Left kidney (tissue), 8 donors: ENCODE data around the gene NCOA1. TPM values are rescaled to one million over a fixed set of nuclear protein-coding genes. Genes with fewer than 3 reads are reported as not detected.
"Not testable (repeated sequence)": the region's sequence is repeated elsewhere in the genome, so short reads cannot be mapped to it uniquely, and the experiment has no call there.

Experiments used
- DNase-seq: peaks from one replicate; pipeline ENCODE4 v3.0.0-alpha.2; 2013
- long read RNA-seq, 8 donors: transcript quantifications; one replicate each; lab custom pipeline, GENCODE V29; 2026
- polyA plus RNA-seq: library from polyadenylated mRNA; unstranded; fragments of 120-200 nt; gene quantifications from one replicate; pipeline ENCODE4 v1.2.1, GENCODE V29; 2013; ENCODE audit not compliant: insufficient read length

Gene NCOA1
- polyA plus RNA-seq = 51.7 TPM
- long read RNA-seq, donor 1, partial matches to known transcripts = 8 of 14 reads
- long read RNA-seq, donor 1, other reads (novel, unspliced or antisense) = 6 of 14 reads
- long read RNA-seq, donor 2, partial matches to known transcripts = 6 of 12 reads
- long read RNA-seq, donor 2, other reads (novel, unspliced or antisense) = 5 of 12 reads
- long read RNA-seq, donor 3, partial matches to known transcripts = 5 of 5 reads
- long read RNA-seq, donor 3, other reads (novel, unspliced or antisense) = 0 of 5 reads
- long read RNA-seq, donor 4 = 0 reads
- long read RNA-seq, donor 5 = 0 reads
- long read RNA-seq, donor 6, partial matches to known transcripts = 0 of 6 reads
- long read RNA-seq, donor 6, other reads (novel, unspliced or antisense) = 6 of 6 reads
- long read RNA-seq, donor 7, partial matches to known transcripts = 0 of 5 reads
- long read RNA-seq, donor 7, other reads (novel, unspliced or antisense) = 5 of 5 reads
- long read RNA-seq, donor 8 = 0 reads

DNA sequence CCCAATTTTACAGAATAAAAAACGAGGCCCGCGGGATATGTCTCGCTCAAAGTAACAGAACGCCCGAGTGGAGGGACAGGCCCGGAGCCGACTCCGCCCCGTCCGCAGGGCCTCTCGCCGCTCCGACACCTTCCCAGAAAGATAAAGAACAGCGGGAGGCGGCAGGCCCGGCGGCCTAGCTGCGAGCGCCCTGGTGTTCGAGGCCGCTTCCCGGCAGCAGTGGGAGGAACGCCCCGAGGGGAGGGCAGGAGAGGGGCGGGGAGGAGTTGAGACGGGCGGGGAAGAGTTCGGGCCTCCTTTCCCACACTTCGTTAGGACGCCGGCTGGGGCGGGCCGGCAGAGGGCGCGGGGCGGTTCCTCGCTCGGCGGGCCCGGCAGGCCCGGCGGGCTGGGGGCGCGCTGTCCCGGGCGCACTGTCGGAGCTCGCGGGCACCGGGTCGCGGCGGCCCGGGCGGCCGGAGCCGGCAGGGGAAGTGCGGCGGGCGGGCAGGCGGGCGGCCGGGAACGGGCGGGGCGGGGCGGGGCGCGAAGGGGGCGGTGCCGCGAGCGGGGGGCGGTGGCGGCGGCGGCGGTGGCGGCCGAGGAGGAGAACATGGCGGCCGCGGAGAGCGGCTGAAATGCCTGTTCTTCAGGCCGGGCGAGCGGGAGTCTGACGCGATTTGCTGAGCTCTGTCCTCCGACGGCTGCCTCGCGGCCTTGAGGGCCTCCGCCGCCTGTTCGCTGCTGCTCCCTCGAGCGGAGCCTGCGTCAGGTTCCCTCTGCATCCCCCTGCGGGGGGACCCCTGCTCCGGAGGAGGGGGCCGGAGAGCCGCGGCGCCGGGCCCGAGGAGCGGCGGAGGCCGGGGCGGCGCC is at the start of gene NCOA1:
Gene NCOA1, plus strand, starts transcription at position 565 of the 852 bp plus-strand sequence. CDS start 167,424 bp downstream, outside the sequence.
- peak; percentile 84 for DNase-seq

DNA sequence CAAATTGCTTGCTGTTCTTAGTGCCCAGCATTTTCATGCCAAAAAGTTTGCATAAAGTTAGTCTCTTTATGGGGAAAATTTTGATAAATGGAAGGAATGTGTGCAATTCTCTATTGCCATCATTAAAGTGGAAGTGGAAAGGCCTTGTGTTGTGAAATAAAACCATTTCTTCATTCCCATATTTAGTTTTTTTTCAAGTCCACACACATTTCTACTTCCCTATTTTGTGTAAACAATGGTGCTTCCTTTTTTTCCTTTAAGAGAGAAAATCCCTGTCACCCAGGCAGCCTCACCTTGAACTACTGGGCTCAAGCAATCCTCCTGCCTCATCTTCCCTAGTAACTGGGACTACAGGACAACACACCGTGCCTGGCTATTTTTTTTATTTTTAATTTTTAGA is 42.3 kb upstream of the NCOA1 start:
- no peak for DNase-seq

DNA sequence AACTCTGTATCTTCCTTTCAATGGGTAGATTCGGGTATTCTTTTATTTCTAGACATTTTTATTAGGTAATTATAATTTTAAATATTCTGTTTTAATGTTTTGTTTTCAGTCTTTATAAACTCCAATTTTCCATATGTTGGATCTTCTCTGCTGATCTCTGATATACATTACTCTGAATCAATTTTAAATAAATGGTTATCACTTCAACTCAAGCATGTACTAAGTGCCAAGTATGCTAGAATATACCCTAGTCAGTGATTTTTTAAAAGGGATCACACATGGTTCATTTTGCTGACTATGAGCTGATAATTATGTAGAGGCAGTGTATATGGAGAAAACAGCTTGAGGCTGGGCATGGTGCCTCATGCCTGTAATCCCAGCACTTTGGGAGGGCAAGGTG is 41.7 kb upstream of the NCOA1 start:
- DNase-seq = no peak

DNA sequence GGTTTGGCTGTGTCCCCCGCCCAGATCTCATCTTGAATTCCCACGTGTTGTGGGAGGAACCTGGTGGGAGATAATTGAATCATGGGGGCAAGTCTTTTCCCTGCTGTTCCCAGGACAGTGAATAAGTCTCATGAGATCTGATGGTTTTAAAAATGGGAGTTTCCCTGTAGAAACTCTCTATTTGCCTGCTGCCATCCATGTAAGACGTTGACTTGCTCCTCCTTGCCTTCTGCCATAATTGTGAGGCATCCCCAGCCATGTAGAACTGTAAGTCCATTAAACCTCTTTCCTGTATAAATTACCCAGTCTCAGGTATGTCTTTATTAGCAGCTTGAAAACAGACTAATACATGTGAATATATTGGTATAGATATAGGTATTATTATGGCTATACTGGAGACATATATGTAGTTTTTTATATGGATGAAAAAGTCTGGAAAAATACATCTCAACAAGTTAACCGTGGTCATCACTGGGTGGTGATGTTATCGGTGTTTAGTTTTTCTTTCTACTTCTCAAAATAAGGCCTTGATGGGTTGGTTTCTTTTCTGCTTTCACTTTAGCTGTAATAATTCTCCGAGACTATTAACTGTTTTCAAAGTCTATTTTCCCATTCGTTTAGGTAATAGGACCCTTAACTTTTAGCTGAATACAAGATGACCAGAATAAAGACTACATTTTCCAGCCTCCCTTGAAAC is 39.1 kb upstream of the NCOA1 start:
- no peak for DNase-seq

DNA sequence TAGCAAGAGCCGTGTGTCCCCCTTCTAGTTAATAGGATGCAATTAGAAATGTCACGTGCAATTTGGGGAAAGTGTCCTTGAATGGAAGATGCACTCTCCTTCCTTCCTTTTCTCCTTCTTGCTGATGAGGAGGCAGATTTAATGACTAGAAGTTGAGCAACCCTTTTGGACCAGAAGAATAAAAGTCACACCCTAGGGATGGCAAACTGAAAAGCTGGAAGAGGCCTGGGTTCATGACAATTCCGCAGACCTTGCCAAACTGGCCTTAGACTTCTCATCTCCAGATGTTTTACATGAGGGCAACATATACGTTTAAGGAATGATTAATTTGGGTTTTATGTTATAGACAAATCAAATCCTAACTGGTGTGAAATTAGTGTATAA is 38.6 kb upstream of the NCOA1 start:
- no peak for DNase-seq

DNA sequence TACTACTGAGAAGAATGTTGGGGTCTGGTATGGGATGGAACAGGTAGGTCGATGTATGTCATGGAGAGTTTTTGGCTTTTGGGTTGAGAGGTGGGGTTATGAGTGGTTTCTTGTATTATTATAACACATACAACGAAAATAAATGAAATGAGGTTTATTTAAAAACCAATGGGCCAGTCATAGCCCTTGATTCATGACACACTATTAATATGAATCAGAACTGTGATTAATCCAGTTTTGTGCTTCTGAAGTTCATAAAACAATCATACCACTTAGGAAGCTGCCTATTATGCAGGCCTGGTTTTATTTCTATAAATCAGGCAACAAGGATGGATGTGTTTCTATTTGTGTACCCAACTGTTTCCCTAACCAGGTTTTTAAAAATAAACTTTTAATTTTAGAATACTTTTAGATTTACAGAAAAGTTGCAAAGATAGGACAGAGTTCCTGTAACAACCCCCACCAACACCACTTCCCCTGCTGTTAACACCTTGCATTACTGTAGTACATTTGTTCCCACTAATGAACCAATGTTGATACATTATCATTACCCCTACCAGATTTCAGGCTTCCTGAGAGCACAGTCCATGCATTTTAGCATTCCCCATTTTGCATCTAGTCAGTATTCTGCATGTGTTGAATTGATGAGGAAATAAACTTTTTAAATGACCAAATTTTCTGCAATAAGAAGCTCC is 37.5 kb upstream of the NCOA1 start:
- no peak for DNase-seq

DNA sequence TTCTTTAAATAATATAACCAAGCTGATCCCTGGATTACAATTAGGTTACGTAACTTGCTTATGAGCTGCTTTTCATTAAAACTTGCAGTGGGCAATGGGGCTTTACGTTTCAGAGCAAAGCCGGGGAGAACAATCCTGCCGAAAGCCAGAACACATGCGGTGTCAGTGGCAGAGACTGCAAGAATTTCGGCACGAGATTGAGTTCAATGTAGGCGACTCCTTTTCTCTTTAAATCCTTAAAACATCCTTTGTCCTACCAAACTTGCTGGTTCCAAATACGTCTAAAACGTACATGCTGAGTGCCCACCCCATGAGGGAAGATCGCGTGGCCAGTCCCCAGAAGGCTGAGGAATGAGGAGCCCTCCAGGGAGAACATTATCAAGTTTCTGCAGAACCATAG is 36.8 kb upstream of the NCOA1 start:
- peak; percentile 27 for DNase-seq

DNA sequence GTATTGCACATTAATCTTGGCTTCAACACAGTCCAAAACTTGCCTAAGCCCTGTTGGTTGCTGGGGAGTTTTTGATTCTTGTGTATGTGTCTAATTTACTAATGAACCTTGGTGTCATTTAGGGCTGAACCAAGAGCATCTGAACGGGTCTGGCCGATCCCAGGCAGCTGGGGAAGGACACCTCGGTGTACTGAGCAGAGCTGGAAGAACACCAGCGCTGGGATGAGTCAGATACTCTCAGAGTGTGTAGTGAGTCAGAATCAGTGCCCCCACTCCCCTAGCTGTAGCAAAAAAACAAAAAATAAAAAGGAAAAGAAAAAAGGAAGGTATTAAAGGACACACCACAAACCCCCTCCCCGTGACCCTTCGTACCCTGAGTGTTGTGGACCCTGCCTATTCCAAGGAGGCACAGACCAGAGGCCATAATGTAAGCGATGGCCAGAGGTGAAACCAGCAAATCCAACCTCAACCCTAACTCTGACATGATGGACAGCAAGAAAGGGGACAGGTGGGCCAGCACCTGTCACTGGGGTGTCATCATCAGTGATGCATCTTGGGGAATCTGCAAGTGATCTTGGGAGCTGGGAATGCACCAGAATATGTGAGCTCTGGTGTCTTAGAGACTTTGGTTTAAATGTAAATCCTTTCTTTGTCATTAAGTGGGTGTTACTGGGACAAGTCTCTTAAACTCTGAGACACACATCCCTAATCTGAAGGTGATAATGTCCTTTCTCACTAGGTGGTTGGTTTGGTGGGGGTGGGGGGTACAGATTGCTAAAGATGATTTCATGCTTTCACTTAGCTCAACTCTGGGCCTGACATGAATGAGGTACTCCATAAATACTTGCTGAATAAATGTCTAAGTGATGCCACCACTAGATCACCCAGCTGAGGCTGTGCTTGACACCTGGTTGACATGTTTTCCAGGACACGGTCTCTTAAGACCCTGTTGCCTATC is 34.2 kb upstream of the NCOA1 start:
- no peak for DNase-seq

DNA sequence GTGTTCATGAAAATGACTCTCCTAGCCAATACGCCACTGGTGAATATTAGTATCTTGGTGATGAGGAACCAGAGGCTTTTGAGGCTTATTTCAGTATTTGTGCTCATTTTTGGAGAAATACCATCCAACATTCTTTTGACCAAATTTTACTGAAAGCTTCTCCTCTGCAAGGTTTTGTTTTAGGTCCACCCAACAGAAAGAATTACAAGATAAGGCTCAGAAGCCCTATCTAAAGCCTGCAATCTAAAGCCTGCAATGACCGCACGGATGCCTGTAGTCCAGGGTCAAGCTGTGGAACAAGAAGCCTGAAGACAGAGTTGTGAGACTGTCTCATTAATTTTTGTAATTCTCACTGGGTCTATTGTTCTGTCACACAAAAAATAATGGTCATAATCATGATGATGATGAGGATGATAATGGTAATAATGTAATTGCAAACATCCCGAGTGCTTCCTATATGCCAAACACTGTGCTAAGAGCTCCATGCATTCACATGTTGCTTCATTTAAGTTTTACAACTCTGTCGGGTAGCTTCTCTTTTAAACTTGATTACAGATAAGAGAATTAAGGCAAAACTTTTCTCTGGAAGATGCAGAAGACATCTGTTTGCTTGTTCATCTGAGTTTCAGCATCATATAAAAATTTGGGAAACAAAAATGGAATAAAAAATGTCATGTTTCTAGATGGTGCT is 33.2 kb upstream of the NCOA1 start:
- no peak for DNase-seq

DNA sequence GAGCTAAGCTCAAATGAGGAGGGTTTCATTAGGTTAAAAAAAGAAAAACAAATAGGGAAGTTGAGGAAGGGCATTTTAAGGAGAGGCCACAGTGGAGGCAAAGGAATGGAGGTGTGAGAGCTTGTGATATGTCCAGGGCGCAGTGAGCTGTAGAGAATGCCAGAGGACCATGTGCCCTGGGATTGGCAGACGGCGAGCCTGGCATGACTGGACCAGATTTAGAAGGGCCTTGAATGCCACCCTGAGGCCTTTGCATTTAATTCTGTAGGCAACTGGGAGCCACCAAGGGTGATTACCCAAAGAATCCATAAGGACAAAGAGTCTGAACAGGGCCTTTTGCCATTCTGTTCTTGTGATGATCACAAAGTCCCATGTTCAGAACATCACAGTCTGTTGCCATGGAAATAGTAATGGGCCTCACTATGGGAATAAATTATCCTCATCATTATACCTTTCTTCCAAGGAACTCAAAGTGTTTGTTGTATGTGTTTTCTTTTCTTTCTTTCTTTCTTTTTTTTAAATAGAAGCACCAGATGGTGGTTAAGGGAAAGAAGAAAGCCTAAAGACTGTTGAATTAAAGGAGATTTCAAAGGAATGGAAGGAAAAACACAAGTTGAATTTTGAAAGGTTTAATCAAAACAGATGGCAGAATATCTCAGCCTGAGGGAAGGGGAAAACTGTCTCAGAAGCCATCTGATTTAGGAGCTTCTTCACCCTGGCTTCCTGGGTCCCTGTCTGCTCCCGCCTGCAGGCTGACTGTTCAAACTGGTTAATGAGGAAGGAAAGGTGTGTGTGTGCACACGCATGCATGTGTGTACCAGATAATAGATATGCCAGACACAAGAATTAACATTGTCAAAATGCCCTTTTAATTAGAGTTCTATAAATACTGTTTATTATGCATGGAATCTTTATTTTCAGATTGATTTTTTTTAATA is 31.6 kb upstream of the NCOA1 start:
- DNase-seq = no peak

DNA sequence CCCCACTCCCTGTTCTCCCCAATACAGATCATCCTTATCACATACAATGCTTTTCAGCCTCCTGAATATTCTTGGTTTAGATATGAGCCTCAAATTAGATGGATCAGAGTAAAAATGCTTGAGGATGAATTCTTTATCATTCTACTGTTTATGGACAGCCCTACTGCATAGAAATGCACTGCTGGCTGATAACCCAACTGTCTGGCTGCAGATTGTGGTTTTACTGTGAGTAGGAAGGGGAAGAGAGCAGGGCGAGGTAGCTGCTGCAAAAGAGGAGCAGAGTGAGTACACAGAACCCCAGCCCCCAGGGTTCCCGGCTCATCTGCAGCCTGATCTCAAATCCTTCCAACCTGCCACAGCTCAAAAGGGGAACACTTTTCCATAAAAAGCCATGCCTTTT is 29.4 kb upstream of the NCOA1 start:
- no peak for DNase-seq

DNA sequence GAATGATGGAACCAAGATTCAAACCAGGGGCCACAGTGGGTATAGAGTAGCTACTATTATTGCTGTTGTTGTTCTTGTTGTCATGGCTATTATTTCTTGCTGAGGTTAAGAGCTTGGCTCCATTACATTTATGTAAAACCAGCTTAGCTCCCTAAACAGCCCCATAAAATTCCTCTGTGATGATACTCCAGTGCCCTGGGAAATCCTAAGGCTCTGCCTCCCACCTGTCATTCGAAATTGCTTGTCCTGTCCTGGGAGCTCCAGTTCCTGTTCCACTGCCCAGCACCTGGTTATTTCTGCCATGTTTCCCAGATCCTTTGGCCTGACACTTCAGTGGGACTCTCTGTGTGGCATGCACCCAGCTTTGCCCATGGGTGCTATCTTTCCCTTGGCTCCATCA is 27.8 kb upstream of the NCOA1 start:
- no peak for DNase-seq

DNA sequence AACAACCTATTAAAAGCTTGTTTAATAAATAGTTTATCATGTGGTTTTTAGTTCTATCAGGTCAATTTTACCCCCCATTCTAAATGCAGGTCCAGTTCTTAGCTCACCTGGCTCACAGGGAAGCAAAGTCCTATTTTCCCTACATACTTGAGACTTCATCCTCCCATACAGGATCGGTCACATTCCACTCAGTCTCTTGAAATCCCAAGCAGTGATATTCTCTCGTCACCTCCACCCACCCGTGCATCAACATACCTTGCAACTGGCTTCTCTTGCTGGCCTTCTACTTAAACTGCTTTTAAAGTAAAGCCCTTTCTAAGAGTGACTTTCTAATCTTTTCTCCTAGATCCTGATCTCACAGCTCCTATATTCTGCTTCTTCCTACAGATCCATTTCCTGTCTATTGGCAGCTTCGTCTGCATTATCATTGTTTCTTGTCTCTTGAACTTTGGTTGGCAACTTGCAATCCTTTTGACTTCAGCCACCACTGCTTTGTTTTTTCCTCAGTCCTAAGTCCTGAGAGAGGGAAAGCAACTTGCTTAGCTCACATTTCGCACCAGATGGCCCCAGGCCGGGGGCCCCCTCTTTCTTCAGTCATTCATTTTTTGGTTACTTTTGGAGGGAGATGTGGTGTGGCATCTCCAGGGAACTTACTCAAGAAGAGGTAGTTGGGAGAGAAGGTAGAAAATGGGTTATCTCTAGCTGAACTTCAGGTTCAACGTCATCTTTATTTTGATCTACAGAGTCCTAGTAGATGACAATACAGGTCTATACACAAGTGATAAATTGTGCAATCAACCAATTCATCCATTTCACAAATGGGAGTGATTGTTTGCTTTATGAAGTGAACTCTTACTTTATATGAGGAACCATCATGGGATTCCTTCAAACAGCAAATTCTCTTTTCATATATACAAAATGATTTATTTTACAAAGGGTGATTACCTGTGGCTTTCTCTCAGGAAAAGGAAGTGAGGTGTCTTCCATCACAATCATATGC is 23.9 kb upstream of the NCOA1 start:
- no peak for DNase-seq

DNA sequence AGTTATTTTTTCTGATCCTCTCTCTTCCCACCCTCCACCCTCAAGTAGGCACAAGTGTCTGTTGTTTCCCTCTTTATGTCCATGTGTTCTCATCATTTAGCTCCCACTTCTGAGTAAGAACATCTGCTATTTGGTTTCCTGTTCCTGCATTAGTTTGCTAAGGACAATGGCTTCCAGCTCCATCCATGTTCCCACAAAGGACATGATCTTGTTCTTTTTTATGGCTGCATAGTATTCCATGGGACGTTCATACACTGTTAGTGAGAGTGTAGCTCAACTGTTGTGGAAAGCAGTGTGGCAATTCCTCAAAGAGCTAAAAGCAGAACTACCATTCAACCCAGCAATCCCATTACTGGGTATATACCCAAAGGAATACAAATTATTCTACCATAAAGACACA is 22.6 kb upstream of the NCOA1 start:
- not testable (repeated sequence) for DNase-seq

DNA sequence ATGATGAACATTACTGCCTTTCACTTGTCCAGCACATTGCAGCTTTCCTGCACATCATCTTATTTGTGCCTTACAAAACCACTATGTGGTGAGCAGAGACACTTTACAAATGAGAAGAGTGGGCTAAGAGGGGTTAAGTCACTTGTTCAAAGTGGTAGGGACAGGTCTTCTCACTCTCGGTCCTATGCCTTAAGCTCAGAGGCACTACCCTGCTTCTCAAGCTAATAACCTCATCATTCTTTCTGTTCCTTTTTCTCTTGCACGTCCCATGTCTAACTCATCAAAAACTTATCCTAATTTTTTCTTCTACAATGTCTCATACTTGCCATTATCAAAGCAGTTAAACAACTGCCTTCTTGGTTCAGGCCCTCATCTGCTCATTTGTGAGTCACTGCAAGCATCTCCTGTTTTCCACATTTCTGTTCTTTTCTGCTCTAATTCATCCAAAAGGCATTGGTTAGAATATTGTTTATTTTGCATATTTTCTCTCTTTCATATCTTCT is 21.9 kb upstream of the NCOA1 start:
- DNase-seq = no peak

DNA sequence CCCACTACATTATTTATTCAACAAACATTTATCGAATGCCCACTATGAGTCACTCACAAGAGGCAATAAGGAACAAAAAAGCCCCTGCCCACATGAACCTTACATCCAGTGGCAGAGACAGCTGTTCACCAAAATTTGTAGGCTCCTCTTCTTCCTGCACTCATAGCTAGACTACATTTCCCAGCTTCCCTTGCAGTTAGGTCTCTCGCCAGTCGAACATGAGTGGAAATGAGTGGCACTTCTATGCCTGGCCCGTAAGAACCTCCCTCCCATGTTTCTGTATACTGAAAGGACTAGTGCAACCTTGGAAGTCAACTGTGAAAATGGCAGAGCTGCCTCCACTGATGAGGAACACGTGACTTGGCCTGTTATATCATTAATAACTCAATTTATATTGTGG is 19.4 kb upstream of the NCOA1 start:
- no peak for DNase-seq

DNA sequence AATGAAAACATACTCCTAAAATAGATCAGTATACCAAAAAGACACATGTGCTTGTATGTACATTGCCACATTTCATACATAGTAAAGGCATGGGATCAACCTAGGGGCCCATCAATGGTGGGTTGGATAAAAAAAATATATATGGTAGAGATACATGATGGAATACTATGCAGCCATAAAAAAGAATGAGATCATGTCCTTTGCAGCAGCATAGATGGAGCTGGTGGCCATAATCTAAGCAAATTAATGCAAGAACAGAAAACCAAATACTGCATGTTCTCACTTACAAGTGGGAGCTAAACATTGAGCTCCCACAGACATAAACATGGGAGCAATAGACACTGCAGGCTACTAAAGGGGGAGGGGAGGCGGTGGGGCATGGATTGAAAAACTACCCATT is 18.6 kb upstream of the NCOA1 start:
- DNase-seq = no peak
